WTC11 (cell line): ENCODE results near the gene PEAK3. TPM values are rescaled to one million over a fixed set of nuclear protein-coding genes. Genes with fewer than 3 reads are reported as not detected.
A peak's percentile ranks its signal among the peaks of the same experiment; 100 is the strongest.

ENCODE experiments used
- ATAC-seq: fragments of 200-7000 bp; cut with Tn5 transposase; 2 replicates; pipeline ENCODE4 v1.10.0; 2021; ENCODE audit warnings: mild to moderate bottlenecking, moderate library complexity
- CTCF ChIA-PET: fragments of 300-600 bp; sonication (Branson Sonifier 250); formaldehyde crosslinking; loops from one replicate; lab custom pipeline; 2021; ENCODE audit warnings: antibody characterized with exemption; lab: Charles Lee
- POLR2A ChIA-PET: fragments of 350-600 bp; sonication (Branson Sonifier 250); formaldehyde crosslinking; loops from one replicate; lab custom pipeline; 2021; ENCODE audit warnings: antibody characterized with exemption; lab: Charles Lee
- DNase-seq: peaks from one replicate; pipeline ENCODE4 v3.0.0; 2021; ENCODE audit warnings: low spot score
- H3K27ac Mint-ChIP-seq: 2 replicates; pipeline ENCODE4 v1.8.0; 2021; ENCODE audit warnings: mixed read lengths
- H3K27me3 Mint-ChIP-seq: 2 replicates; pipeline ENCODE4 v1.8.0; 2021; ENCODE audit warnings: low read depth, mild to moderate bottlenecking, moderate library complexity, mixed read lengths
- H3K36me3 Mint-ChIP-seq: 2 replicates; pipeline ENCODE4 v1.8.0; 2021; ENCODE audit warnings: mixed read lengths
- H3K4me1 Mint-ChIP-seq: 2 replicates; pipeline ENCODE4 v1.8.0; 2022; ENCODE audit warnings: mixed read lengths
- H3K4me3 Mint-ChIP-seq: 2 replicates; pipeline ENCODE4 v1.8.0; 2021; ENCODE audit warnings: mild to moderate bottlenecking, moderate library complexity, mixed read lengths
- H3K9me3 Mint-ChIP-seq: 2 replicates; pipeline ENCODE4 v1.8.0; 2021; ENCODE audit warnings: mixed read lengths
- AR ChIP-seq: fragments of 250-450 bp; sonication (Bioruptor Pico); IDR thresholded peaks from 2 replicates; pipeline ENCODE4 v1.9.0; 2021; ENCODE audit warnings: mild to moderate bottlenecking
- EMX1 ChIP-seq: fragments of 250-450 bp; sonication (Bioruptor Pico); IDR thresholded peaks from 2 replicates; pipeline ENCODE4 v1.8.0; 2021; ENCODE audit warnings: mild to moderate bottlenecking
- ETV6 ChIP-seq: sonication (generic); formaldehyde crosslinking; IDR thresholded peaks from 2 replicates; pipeline ENCODE4 v1.8.1; 2022; ENCODE audit warnings: mild to moderate bottlenecking, missing genetic modification reagents
- FOXP1 ChIP-seq: sonication (generic); formaldehyde crosslinking; IDR thresholded peaks from 2 replicates; pipeline ENCODE4 v1.8.0; 2022; ENCODE audit warnings: missing genetic modification reagents, mild to moderate bottlenecking, moderate library complexity, borderline replicate concordance
- GABPB1 ChIP-seq: sonication (generic); formaldehyde crosslinking; IDR thresholded peaks from 2 replicates; pipeline ENCODE4 v1.8.1; 2023; ENCODE audit warnings: mild to moderate bottlenecking, missing genetic modification reagents
- JUN ChIP-seq: sonication (generic); formaldehyde crosslinking; IDR thresholded peaks from 2 replicates; pipeline ENCODE4 v1.8.0; 2023; ENCODE audit warnings: mild to moderate bottlenecking, missing genetic modification reagents
- KAT7 ChIP-seq: sonication (generic); formaldehyde crosslinking; IDR thresholded peaks from 2 replicates; pipeline ENCODE4 v1.8.1; 2023; ENCODE audit warnings: missing genetic modification reagents, mild to moderate bottlenecking, borderline replicate concordance
- MXD4 ChIP-seq: fragments of 250-450 bp; sonication (Bioruptor Pico); IDR thresholded peaks from 2 replicates; pipeline ENCODE4 v1.8.0; 2021; ENCODE audit warnings: mild to moderate bottlenecking, moderate library complexity, borderline replicate concordance
- NFATC4 ChIP-seq: fragments of 250-450 bp; sonication (Bioruptor Pico); IDR thresholded peaks from 2 replicates; pipeline ENCODE4 v1.9.0; 2021; ENCODE audit warnings: mild to moderate bottlenecking
- PREB ChIP-seq: sonication (generic); formaldehyde crosslinking; IDR thresholded peaks from 2 replicates; pipeline ENCODE4 v1.8.1; 2022; ENCODE audit warnings: mild to moderate bottlenecking, missing genetic modification reagents, moderate library complexity, borderline replicate concordance
- RORB ChIP-seq: fragments of 250-450 bp; sonication (Bioruptor Pico); IDR thresholded peaks from 2 replicates; pipeline ENCODE4 v1.9.0; 2021; ENCODE audit warnings: mild to moderate bottlenecking
- SMAD3 ChIP-seq: sonication (generic); formaldehyde crosslinking; IDR thresholded peaks from 2 replicates; pipeline ENCODE4 v1.8.0; 2022; ENCODE audit warnings: missing genetic modification reagents, mild to moderate bottlenecking, borderline replicate concordance
- TCF7 ChIP-seq: sonication (generic); formaldehyde crosslinking; IDR thresholded peaks from 2 replicates; pipeline ENCODE4 v1.8.0; 2022; ENCODE audit warnings: mild to moderate bottlenecking, low read depth, missing genetic modification reagents, moderate library complexity
- TEAD4 ChIP-seq: sonication (generic); formaldehyde crosslinking; IDR thresholded peaks from 2 replicates; pipeline ENCODE4 v1.8.0; 2022; ENCODE audit warnings: mild to moderate bottlenecking, missing genetic modification reagents
- TP53 ChIP-seq: sonication (generic); formaldehyde crosslinking; IDR thresholded peaks from 2 replicates; pipeline ENCODE4 v1.8.1; 2023; ENCODE audit warnings: mild to moderate bottlenecking, missing genetic modification reagents
- USF1 ChIP-seq: sonication (generic); formaldehyde crosslinking; IDR thresholded peaks from 2 replicates; pipeline ENCODE4 v1.8.0; 2022; ENCODE audit warnings: mild to moderate bottlenecking, missing genetic modification reagents
- USF2 ChIP-seq: sonication (generic); formaldehyde crosslinking; IDR thresholded peaks from 2 replicates; pipeline ENCODE4 v1.8.1; 2023; ENCODE audit warnings: mild to moderate bottlenecking, missing genetic modification reagents, moderate library complexity
- ZBTB43 ChIP-seq: sonication (generic); formaldehyde crosslinking; IDR thresholded peaks from 2 replicates; pipeline ENCODE4 v1.8.1; 2023; ENCODE audit warnings: mild to moderate bottlenecking, missing genetic modification reagents
- ZNF138 ChIP-seq: sonication (generic); formaldehyde crosslinking; conservative IDR thresholded peaks from 2 replicates; pipeline ENCODE4 v1.8.1; 2022; ENCODE audit warnings: mild to moderate bottlenecking, moderate library complexity, missing genetic modification reagents
- ZNF263 ChIP-seq: sonication (generic); formaldehyde crosslinking; IDR thresholded peaks from 2 replicates; pipeline ENCODE4 v1.8.1; 2022; ENCODE audit warnings: low read depth, mild to moderate bottlenecking, moderate library complexity, missing genetic modification reagents
- ZNF396 ChIP-seq: fragments of 250-450 bp; sonication (Bioruptor Pico); IDR thresholded peaks from 2 replicates; pipeline ENCODE4 v1.8.0; 2021; ENCODE audit warnings: mild to moderate bottlenecking, moderate library complexity, borderline replicate concordance
- total RNA-seq: library from RNA; stranded (reverse); gene quantifications from 3 replicates; pipeline ENCODE4 v1.2.3, GENCODE V29; 2021
- TF ChIP-seq, protein P1 (sequence below): sonication (generic); formaldehyde crosslinking; IDR thresholded peaks from 2 replicates; pipeline ENCODE4 v1.8.1; 2022; ENCODE audit warnings: low read depth, missing genetic modification reagents, borderline replicate concordance
- TF ChIP-seq, protein P2 (sequence below): sonication (generic); formaldehyde crosslinking; IDR thresholded peaks from 2 replicates; pipeline ENCODE4 v1.8.0; 2022; ENCODE audit warnings: mild to moderate bottlenecking, missing genetic modification reagents
- TF ChIP-seq, protein P3 (sequence below): fragments of 250-450 bp; sonication (Bioruptor Pico); IDR thresholded peaks from 2 replicates; pipeline ENCODE4 v2.1.2; 2022; ENCODE audit warnings: mild to moderate bottlenecking, moderate library complexity

The PEAK3 gene
- total RNA-seq, 1 experiment from 2014 or later = not detected

DNA sequence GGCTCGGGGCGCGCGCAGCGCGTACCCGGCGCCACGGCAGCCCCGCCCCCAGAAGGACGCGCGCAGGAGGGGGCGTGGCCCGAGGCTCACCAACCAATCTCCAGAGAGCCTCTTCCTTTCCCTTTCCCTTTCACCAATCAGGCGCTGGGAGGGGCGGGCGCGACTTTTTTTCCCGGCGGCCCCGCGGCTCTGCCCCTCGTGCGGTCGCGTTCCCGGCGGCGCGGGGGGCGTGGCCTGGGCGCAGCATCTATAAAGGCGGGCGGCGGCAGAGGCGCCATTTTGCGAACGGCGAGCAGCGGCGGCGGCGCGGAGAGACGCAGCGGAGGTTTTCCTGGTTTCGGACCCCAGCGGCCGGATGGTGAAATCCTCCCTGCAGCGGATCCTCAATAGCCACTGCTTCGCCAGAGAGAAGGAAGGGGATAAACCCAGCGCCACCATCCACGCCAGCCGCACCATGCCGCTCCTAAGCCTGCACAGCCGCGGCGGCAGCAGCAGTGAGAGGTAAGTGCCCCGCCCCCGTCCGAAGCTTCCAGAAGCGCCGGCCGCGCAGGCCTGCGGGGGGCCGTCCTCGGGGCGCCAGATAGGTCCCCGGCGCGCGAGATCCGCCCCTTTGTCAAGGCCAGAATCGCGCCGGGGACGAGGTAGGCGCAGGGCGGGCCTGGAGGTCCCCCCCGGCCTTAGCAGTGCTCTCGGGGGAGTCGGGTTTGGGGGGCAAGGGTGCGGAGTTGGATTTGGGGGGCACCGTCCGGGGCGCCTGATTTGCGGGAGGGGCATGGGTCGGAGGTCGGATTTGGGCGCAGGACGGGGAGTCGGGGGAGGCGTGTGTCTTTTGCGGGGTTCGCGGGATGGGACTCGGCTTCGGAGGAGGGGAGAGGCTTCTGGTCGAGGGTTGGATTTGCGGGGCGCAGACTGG is 12.5 kb downstream of the PEAK3 start:
- peak overlapping the region; percentile 76; the same call in 1 of the 2 replicates for H3K27ac Mint-ChIP-seq
- peak; percentile 99 for DNase-seq
- H3K4me3 Mint-ChIP-seq = peak overlapping the region; percentile 82
- no peaks in the 10 kb centered on the region for H3K9me3 Mint-ChIP-seq
- CTCF ChIA-PET = no interaction called here
- ATAC-seq = peak; percentile 79
- H3K36me3 Mint-ChIP-seq = peaks cover 8% of the 10 kb centered on the region
- POLR2A ChIA-PET = interaction anchor here (0.5 to 1.3 kb wide), 3 partner anchors 40 to 273 kb away, joined by 3 to 11 read pairs (median 3); partner anchors contain the start of gene GADD45B
- peaks cover 33% of the 10 kb centered on the region for H3K4me1 Mint-ChIP-seq
- no peaks in the 10 kb centered on the region; the same call in 1 of the 2 replicates for H3K27me3 Mint-ChIP-seq
- TF ChIP-seq ZNF396 = no peak
- no peak for TF ChIP-seq TEAD4
- no peak; the same call in 1 of the 2 replicates for TF ChIP-seq JUN (CRISPR knock-in tag)
- peak; percentile 72 for TF ChIP-seq GABPB1 (CRISPR knock-in tag)
- TF ChIP-seq ETV6 (CRISPR knock-in tag) = peak; percentile 80
- TF ChIP-seq TP53 = no peak
- TF ChIP-seq, protein P1, sequence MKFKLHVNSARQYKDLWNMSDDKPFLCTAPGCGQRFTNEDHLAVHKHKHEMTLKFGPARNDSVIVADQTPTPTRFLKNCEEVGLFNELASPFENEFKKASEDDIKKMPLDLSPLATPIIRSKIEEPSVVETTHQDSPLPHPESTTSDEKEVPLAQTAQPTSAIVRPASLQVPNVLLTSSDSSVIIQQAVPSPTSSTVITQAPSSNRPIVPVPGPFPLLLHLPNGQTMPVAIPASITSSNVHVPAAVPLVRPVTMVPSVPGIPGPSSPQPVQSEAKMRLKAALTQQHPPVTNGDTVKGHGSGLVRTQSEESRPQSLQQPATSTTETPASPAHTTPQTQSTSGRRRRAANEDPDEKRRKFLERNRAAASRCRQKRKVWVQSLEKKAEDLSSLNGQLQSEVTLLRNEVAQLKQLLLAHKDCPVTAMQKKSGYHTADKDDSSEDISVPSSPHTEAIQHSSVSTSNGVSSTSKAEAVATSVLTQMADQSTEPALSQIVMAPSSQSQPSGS (CRISPR knock-in tag) = no peak
- no peak for TF ChIP-seq MXD4 (CRISPR knock-in tag)
- TF ChIP-seq USF1 (CRISPR knock-in tag) = peak; percentile 60; the same call in 1 of the 2 replicates
- TF ChIP-seq TCF7 (CRISPR knock-in tag) = no peak
- no peak for TF ChIP-seq USF2
- TF ChIP-seq SMAD3 (CRISPR knock-in tag) = peak; percentile 66; the same call in 1 of the 2 replicates
- TF ChIP-seq EMX1 (CRISPR knock-in tag) = no peak; the same call in 1 of the 2 replicates
- TF ChIP-seq AR (CRISPR knock-in tag) = no peak
- TF ChIP-seq ZBTB43 = peak; percentile 24; the same call in 1 of the 2 replicates
- TF ChIP-seq RORB (CRISPR knock-in tag) = no peak
- no peak for TF ChIP-seq ZNF138 (CRISPR knock-in tag)
- TF ChIP-seq, protein P2, sequence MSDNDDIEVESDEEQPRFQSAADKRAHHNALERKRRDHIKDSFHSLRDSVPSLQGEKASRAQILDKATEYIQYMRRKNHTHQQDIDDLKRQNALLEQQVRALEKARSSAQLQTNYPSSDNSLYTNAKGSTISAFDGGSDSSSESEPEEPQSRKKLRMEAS = peak; percentile 75
- no peak; the same call in 1 of the 2 replicates for TF ChIP-seq FOXP1 (CRISPR knock-in tag)
- TF ChIP-seq, protein P3, sequence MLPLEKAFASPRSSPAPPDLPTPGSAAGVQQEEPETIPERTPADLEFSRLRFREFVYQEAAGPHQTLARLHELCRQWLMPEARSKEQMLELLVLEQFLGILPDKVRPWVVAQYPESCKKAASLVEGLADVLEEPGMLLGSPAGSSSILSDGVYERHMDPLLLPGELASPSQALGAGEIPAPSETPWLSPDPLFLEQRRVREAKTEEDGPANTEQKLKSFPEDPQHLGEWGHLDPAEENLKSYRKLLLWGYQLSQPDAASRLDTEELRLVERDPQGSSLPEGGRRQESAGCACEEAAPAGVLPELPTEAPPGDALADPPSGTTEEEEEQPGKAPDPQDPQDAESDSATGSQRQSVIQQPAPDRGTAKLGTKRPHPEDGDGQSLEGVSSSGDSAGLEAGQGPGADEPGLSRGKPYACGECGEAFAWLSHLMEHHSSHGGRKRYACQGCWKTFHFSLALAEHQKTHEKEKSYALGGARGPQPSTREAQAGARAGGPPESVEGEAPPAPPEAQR (CRISPR knock-in tag) = no peak
- TF ChIP-seq ZNF263 (CRISPR knock-in tag) = 0 out of 2 replicates have a peak, but pooled peaks have one; percentile 6
- TF ChIP-seq NFATC4 (CRISPR knock-in tag) = 0 out of 2 replicates have a peak, but pooled peaks have one; percentile 29
- 0 out of 2 replicates have a peak, but pooled peaks have one; percentile 29 for TF ChIP-seq PREB (CRISPR knock-in tag)
- TF ChIP-seq KAT7 (CRISPR knock-in tag) = no peak; the same call in 1 of the 2 replicates
